Ovary (tissue), 9 donors: ENCODE measurements around the gene RNF5. TPM values are rescaled to one million over a fixed set of nuclear protein-coding genes. Genes with fewer than 3 reads are reported as not detected.
A peak's percentile ranks its signal among the peaks of the same experiment; 100 is the strongest.
"Not testable (repeated sequence)": the region's sequence is repeated elsewhere in the genome, so short reads cannot be mapped to it uniquely, and the experiment has no call there.

Experiments used
- DNase-seq, 5 donors: peaks; one replicate each; pipeline ENCODE4 v3.0.0-alpha.2; 2019 to 2020
- H3K27ac ChIP-seq, 2 donors: fragments of 200-600 bp; one replicate each; pipeline versions ENCODE4 v1.5.1 to v1.8.0; 2019 to 2022
- H3K27me3 ChIP-seq: fragments of 200-600 bp; one replicate; pipeline ENCODE4 v1.8.0; 2022
- H3K36me3 ChIP-seq: fragments of 200-600 bp; sonication (generic); one replicate; pipeline ENCODE4 v1.5.1; 2019
- H3K4me1 ChIP-seq: one replicate; pipeline ENCODE4 v1.8.1; 2013; ENCODE audit warnings: mild to moderate bottlenecking, moderate library complexity; ENCODE audit not compliant: insufficient read depth
- H3K4me3 ChIP-seq: fragments of 200-600 bp; sonication (generic); one replicate; pipeline ENCODE4 v1.5.1; 2017
- H3K9me3 ChIP-seq, 2 donors: fragments of 200-600 bp in 1 of 2; sonication (generic) in 1 of 2; one replicate each; pipeline versions ENCODE4 v1.5.1 to v1.8.1; 2013 to 2019; ENCODE audit warnings: mild to moderate bottlenecking in 1 of 2, moderate library complexity in 1 of 2
- EP300 ChIP-seq: sonication (generic); formaldehyde crosslinking; IDR thresholded peaks from one replicate; pipeline ENCODE4 v1.6.1; 2017; ENCODE audit warnings: antibody characterized with exemption
- POLR2A ChIP-seq: fragments of 450-650 bp; IDR thresholded peaks from one replicate; pipeline ENCODE4 v1.6.1; 2017; ENCODE audit warnings: antibody characterized with exemption, mild to moderate bottlenecking, moderate library complexity
- WGBS, 3 donors: extraction: QIAGEN DNeasy Blood & Tissue Kit in 1 of 3; methylation state at CpG; one replicate each; pipeline versions ENCODE4 v1.1.5 to v1.1.7; 2013 to 2017; 5-methylcytosine and 5-hydroxymethylcytosine counted together
- intact Hi-C, 4 donors: fragments of 100-400 bp; cut with DNase I; formaldehyde crosslinking; loops; one replicate each; pipeline versions ENCODE4 v1.11.0 to v1.15.1; 2022 to 2023
- polyA plus RNA-seq, 2 donors: library from polyadenylated mRNA; stranded (reverse); fragments of 200-250 nt in 1 of 2; fragments of 350-450 nt in 1 of 2; fragmentation: Illumina TruSeq in 1 of 2; extraction: RNeasy Lipid Tissue Mini Kit (QIAGEN cat#74804) in 1 of 2; gene quantifications; one replicate each; pipeline ENCODE4 v1.2.3, GENCODE V29; 2013 to 2014
- total RNA-seq, 7 donors: library from RNA; depleted of rRNA in 2 of 7; stranded (reverse); fragments of >200 nt in 2 of 7; fragmentation: NEBNext Ultra II Directional in 3 of 7; extraction: Animal tissue kit (Norgen Biotek cat#: 25700) in 3 of 7; gene quantifications; one replicate each; pipeline versions ENCODE4 v1.1.0 to v1.2.4, GENCODE V29; 2016 to 2023
- TF ChIP-seq, protein P1 (sequence below), 3 donors: fragments of 450-650 bp in 2 of 3; fragments of 200-600 bp in 1 of 3; IDR thresholded peaks; one replicate each; pipeline versions ENCODE4 v1.5.1 to v1.8.0; 2016 to 2022; ENCODE audit warnings: antibody characterized with exemption in 3 of 3, mild to moderate bottlenecking in 1 of 3
- donor health status: DM: no; HTN: no; CAD: no; lungs with moderate emphysema.
- donor health status: DM: no; HTN: no; CAD: no.
- donor health status: Bipolar disorder and iron deficiency.
- donor health status: DM: yes; HTN: yes; CAD: no.
- donor health status: DM: no; HTN: no; CAD: no.
- donor health status: DM: yes; HTN: yes; CAD: no.

RNF5 gene
- total and polyA plus RNA-seq, 9 donors, result 49.2 to 103 (median 78.5) TPM

DNA sequence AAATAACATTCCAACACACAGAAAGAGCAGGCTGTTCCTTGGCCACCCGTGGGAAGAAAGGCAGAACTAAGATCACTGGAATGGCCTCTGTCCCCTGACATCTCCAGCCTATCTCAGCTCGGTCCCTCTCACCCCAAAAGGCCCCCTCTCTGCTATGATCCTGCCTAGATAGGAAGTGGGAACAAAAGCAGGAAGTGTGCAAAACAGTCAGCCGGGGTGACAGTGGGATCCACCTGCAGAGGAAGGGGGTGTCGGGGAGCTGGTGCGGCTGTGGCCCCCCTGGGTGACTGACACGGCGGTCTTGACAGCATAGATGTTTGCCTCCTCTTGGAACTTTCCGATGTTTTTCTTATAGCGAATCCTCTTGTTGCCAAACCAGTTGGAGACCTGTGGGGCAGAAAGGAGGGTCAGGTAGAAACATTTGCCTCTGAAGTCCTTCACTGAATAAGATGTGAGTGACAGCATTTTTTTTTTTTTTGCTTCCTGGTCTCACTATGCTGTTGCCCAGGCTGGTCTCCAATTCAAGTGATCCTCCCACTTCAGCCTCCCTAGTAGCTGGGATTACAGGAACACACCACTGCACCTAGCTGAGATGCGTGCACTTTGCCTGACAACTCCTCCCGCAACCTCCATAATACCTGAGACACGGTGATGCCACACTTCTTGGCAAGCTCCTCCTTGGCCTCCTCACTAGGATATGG lies 9.0 kb downstream of the RNF5 start:
- H3K4me1 ChIP-seq, result peaks cover 5% of the 10 kb centered on the region

DNA sequence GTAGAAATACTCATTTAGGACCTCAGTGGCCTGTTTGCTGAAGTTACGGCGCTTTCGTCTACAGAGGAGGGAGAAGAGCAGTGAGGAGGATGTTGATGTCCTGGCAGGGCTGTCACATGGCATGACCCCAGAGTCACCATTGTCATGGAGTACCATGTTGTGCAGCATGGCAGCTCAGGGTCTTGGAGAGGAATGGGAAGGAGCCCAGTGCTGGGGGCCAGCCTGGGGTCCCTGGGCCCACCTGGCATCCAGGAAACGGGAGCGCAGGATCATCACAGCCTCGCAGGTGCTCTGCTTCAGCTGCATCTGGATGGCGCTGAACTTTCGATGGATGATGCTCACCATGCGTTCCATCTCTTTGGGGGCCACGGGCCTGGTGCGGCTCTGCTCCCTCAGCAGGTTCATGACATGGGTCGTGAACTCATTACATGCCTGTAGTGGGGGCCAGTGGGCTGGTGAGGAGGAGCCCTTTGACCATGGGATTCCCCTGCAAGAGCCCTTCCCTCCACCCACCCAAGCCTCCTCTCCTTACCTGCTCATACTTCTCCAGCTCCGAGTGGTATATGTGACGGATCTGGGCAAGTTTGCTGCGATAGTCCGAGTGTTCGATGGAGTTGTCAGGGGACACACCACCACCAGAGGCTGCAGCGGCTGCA lies 9.6 kb downstream of the RNF5 start:
- not testable (repeated sequence) for H3K27me3 ChIP-seq, H3K4me3 ChIP-seq, H3K36me3 ChIP-seq, H3K4me1 ChIP-seq, H3K9me3 ChIP-seq
- H3K27ac ChIP-seq, result peak overlapping the region in 1 of 2 donors; percentile 93
- intact Hi-C loops, result loop anchor here in 1 of 4 donors (10.0 kb wide), 1 partner anchor 463 kb away; the partner anchor contains the start of genes DDAH2, LY6G6C and MPIG6B
- peak in 3 of 5 donors; percentile 38 to 47 (median 39) for DNase-seq
- WGBS, 3 donors, result 48 to 57% (median 51%) methylated on average over 18 of the region's 18 CpGs

More for the DNA sequence above, 9.0 kb downstream of the RNF5 start:
- H3K4me3 ChIP-seq, result no peak overlapping the region
- no peaks in the 10 kb centered on the region for H3K9me3 ChIP-seq
- peak in 1 of 5 donors; percentile 35 for DNase-seq
- 68 to 75% (median 70%) methylated on average over 12 of the region's 12 CpGs for WGBS, 3 donors
- H3K27me3 ChIP-seq, result no peaks in the 10 kb centered on the region
- intact Hi-C loops, result loop anchor here in 1 of 4 donors (10.0 kb wide), 1 partner anchor 462 kb away; the partner anchor contains the start of genes DDAH2, LY6G6C and MPIG6B
- no peaks in the 10 kb centered on the region for H3K36me3 ChIP-seq
- TF ChIP-seq EP300 (no peak), POLR2A (no peak)
- TF ChIP-seq, protein P1, sequence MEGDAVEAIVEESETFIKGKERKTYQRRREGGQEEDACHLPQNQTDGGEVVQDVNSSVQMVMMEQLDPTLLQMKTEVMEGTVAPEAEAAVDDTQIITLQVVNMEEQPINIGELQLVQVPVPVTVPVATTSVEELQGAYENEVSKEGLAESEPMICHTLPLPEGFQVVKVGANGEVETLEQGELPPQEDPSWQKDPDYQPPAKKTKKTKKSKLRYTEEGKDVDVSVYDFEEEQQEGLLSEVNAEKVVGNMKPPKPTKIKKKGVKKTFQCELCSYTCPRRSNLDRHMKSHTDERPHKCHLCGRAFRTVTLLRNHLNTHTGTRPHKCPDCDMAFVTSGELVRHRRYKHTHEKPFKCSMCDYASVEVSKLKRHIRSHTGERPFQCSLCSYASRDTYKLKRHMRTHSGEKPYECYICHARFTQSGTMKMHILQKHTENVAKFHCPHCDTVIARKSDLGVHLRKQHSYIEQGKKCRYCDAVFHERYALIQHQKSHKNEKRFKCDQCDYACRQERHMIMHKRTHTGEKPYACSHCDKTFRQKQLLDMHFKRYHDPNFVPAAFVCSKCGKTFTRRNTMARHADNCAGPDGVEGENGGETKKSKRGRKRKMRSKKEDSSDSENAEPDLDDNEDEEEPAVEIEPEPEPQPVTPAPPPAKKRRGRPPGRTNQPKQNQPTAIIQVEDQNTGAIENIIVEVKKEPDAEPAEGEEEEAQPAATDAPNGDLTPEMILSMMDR (IDR thresholded peaks at IDR 0.05), result no peak
- peak overlapping the region; percentile 63 to 85 for H3K27ac ChIP-seq

DNA sequence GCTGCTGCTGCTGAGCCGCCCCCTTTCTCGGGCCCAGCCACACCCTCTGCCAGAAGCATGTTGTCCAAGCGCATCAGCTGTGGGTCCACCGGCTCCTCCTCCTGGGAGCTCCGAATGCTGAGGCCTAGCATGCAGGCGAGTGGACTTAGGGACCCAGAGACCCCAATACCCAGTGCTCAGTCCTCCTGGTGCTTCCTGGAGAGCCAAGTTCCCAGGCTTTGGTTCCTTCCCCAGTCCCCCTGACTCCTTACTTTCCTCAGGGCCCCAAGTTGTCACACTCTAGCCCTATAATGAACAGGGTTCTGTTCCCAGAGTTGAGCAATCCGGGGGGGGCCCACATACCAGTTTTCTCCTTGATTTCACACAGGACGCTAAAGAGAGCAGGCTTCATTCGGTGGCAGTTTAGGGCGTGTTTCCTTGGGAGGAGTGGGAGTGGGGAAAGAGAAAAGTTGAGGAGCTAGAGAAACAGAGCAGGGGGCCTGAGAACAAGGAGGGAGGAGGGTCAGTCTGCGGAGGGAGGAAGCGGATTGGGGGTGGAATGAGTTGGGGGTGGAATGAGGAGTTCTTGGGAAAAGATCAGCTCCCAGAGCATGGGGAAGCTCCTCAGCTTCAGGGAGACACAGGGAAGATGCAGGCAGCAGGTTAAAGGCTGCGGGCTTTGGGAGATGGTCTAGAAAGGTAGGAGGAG lies 10.3 kb downstream of the RNF5 start:
- H3K27ac ChIP-seq, result peak overlapping the region; percentile 93 to 95
- H3K4me3 ChIP-seq, result peak overlapping the region; percentile 55
- no peaks in the 10 kb centered on the region for H3K36me3 ChIP-seq
- no peaks in the 10 kb centered on the region for H3K27me3 ChIP-seq
- TF ChIP-seq, protein P1 (IDR thresholded peaks at IDR 0.05), result no peak
- TF ChIP-seq EP300 (no peak), POLR2A (no peak)
- no peaks in the 10 kb centered on the region for H3K9me3 ChIP-seq
- H3K4me1 ChIP-seq, result peaks cover 5% of the 10 kb centered on the region
- 2 to 6% (median 3%) methylated on average over 13 of the region's 13 CpGs for WGBS, 3 donors
- DNase-seq, result peak in 4 of 5 donors; percentile 28 to 73 (median 44)
- intact Hi-C loops, result loop anchor here in 1 of 4 donors (10.0 kb wide), 1 partner anchor 464 kb away; the partner anchor contains the start of genes DDAH2, LY6G6C and MPIG6B

DNA sequence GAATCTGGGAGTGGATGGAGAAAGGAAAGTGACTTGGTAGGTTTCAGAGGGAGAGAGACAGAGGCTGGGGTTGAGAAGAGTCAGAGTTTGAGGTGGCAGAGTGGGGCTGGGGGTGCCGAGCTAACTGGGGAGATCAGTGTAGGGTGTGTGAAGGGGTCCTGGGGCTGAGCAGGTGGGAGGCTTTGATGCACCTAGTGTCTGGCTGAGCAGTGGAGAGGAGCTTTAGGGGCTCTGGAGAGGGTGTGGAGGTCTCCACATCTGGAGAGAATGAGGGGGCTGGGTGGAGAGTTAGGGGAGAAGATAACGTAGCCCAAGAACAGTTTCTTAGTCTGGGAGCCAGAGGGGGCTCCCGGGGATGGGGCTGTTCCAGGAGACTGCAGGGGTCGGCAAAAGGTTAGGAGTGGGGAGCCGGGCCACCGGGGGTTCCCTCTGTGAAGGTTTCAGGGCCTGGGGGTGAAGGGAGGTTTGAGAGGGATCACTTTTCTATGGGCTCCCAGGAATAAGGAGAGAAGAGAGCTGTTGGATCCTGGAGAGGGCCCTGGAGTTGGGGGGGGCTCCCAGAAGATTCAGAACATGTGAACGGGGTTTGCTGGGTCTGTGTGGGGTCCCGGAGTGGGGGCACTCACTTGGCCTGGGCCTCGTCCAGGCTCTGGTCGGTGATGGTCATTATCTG lies 11.0 kb downstream of the RNF5 start:
- DNase-seq, result peak in 1 of 5 donors; percentile 54
- peak overlapping the region; percentile 55 for H3K4me3 ChIP-seq
- no peaks in the 10 kb centered on the region for H3K9me3 ChIP-seq
- no peaks in the 10 kb centered on the region for H3K36me3 ChIP-seq
- intact Hi-C loops, result loop anchor here in 1 of 4 donors (10.0 kb wide), 1 partner anchor 464 kb away; the partner anchor contains the start of genes DDAH2, LY6G6C and MPIG6B
- peak overlapping the region; percentile 93 to 95 for H3K27ac ChIP-seq
- H3K27me3 ChIP-seq, result no peaks in the 10 kb centered on the region
- TF ChIP-seq, protein P1 (IDR thresholded peaks at IDR 0.05), result no peak
- TF ChIP-seq POLR2A (no peak), EP300 (no peak)
- peaks cover 5% of the 10 kb centered on the region for H3K4me1 ChIP-seq
- WGBS, 3 donors, result 0 to 1% (median 0%) methylated on average over 8 to 10 of the region's 10 CpGs
